AML-193 (cell line): ENCODE data around the gene EPHB2.

Experiments
- DNase-seq, 2 experiments: peaks; one replicate each; lab custom pipeline; 2025; lab: John Stamatoyannopoulos, UW

Gene EPHB2

DNA sequence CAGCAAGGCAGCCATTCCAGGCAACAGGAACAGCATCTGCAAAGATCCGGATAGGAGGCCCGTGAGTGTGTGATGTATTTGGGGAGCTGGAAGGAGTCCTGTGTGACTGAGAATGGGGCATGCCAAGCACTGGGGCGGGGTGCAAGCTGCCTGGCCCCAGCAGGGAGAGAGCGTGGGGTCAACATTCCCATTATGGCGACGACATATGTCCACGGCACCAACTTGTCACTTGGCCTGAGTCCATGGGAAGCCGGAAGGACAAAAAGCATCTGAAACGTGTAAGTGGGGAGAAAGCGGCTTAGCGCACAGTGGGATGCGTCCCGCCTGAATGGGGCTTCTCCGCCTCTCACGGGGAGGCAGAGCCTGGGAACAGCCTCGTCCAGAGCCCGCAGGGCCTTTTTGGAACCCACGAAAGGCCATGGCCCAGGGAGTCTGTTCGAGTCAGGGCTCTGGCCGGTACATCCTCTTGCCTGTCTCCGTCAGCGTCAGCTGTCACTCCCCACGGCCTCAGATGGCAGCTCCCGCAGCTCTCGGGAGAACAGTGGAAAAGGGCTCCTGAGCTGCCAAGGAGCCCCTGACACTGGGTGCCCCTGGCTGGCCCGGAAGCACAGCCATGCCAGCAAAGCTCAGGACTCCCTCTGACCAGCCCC, 12.4 kb downstream of the EPHB2 start:
- DNase-seq = no peak

DNA sequence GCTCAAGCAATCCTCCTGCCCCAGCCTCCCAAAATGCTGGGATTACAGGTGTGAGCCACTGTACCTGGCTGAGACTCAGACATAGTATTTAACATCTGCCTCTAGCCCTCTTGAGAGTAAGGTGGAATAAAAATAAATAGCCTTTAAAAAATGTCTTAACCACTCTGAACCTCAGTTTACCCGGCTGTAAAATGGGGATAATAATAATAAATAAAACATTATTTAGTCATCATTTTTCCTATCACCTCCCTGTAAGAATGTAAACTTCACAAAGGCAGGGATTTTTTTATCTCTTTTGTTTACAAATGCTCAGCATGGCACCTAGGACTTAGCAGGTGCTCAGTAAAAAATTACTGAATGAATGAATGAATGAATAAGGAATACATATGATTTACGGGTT, 17.2 kb downstream of the EPHB2 start:
- no peak for DNase-seq

DNA sequence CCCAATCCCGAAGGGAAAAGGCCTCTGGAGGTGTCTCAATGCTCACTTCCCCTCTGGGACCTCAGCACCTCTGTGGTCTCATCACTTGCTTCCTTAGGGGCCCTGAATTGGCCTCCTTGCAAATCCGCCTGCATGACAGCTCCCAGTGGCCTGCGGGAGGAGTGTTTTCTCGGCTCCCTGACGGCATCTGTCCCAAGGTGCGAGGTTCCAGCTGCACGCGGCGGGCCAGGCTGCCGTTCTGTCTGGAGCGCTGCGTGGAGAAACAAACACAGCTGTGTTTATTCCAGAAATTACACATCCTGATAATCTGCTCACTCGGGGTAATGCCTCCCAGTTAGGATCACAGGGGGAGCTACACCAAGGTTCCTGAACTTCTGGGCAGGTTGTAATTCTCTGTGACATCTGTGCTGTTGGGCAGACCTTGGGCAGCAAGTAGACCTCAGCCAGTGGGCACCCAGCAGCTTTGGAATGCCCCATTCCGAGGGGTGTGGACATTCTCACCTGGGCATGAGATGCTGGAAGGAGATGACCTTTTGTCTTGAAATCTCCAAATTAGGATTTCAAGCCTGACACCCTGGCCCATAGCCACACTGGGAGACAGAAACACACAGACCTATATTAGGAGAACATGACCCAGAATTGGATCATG, 18.2 kb downstream of the EPHB2 start:
- DNase-seq = no peak

DNA sequence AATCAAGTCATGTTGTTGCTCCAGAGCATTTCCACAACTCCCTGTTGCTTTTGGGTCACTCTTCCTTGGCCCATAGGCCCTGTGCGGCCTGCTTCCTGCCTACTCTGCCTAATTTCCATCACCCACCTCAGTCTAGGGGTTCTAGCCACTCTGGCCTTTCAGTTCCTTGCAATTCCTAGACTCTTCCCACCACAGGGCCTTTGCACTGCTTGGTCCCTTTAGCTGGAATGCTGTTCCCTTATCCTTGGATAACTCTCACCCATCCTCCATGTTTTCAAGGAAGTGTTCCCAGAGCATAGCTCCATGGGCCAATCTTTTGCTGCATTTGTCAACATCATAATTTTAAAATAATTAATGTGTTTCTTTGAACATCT, 18.7 kb downstream of the EPHB2 start:
- DNase-seq = no peak

DNA sequence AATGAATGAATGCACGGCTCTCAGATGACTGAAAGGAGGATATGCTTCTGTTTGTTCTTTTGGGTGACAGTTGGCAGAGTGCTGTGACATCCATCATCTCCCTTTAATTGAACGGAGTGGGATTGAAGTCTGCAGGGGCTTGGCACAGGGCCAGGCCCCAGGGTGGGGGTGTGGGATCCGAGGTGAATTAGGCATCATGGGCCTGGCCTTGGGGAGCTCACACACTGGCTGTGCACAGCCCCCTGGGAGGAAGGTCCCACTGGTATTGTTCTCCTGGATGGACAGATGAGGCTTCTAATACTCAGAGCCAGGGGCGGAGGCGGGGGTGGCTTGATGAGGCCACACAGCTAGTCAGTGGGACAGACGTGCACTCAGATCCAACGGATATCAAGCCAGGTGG, 19.3 kb downstream of the EPHB2 start:
- no peak for DNase-seq

DNA sequence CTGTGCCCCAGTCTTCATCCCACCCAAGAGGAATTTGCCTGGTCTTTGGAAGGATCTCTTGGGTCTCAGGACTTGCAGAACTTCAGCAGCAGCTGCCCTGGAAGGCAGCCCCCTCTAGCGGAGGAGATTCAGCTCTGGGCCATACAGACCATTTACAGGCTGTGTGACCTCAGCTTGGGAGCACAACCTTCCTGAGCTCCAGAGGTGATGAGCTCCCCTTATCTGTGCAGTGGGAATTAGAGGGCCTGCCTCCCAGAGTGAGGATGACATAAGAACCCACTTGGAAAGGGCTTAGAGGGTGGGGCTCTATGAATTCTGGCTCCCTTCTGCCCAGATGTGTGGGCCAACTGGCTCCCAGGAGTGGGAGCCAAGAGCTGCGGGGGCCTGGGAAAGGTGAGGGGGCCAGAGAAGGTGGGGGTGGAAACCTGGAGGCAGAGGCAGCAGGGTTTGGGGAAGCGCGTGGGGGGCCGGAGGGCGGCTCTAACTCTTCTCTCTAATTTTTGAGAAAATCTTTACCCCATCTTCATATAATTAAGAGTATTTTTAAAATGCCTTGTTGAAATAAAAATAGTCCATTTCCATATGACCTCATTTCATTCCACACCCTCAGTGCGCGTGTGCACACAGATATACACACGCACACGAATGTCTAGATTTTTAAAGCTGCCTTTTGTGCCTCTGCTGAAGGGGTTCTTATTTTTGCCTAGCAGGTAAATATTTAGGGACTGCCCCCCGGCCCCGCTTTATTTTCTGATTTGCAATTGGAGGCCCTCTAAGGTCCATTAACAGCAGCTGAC, 21.5 kb downstream of the EPHB2 start:
- no peak for DNase-seq

DNA sequence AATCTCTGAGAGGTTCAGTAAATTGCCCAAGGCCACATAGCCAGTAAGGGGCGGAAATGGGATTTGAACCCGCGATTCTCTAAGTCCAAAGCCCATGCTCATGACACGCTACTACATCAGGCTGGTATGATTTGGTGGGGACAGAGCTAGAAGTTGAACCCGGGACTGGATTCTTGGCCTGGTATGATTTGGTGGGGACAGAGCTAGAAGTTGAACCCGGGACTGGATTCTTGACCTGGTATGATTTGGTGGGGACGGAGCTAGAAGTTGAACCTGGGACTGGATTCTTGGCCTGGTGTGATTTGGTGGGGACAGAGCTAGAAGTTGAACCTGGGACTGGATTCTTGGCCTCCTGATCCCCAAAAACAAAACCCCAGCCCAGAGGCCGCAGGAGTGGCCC, 23.0 kb downstream of the EPHB2 start:
- no peak for DNase-seq

DNA sequence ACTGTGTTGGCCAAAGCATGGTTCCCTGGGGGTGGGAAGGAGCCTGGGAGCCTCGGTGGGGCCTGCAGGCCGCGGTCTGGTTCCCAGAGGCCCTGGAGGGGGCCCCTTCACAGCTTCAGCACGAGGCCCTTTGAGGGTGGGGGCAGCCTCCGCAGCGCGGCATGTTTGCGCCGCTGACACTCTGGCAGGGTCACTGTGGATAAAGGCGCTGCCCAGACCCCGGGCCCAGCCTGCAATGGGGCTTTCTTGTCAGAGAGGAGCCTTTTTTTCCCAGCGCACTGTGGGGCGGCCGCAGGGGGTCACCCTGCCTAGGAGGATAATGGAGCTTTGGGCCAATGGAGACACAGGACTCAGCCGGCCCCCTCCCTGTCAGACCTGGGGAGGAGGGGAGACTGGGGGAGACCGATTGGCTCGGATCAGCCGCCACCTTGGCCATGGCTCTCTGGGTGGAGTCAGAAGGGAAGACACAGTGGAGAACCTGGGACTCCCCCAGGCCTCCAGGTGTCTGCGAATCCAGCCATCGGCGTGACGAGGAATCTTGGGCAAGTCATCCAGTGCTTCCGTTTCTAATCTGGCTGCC, 26.0 kb downstream of the EPHB2 start:
- DNase-seq = no peak

DNA sequence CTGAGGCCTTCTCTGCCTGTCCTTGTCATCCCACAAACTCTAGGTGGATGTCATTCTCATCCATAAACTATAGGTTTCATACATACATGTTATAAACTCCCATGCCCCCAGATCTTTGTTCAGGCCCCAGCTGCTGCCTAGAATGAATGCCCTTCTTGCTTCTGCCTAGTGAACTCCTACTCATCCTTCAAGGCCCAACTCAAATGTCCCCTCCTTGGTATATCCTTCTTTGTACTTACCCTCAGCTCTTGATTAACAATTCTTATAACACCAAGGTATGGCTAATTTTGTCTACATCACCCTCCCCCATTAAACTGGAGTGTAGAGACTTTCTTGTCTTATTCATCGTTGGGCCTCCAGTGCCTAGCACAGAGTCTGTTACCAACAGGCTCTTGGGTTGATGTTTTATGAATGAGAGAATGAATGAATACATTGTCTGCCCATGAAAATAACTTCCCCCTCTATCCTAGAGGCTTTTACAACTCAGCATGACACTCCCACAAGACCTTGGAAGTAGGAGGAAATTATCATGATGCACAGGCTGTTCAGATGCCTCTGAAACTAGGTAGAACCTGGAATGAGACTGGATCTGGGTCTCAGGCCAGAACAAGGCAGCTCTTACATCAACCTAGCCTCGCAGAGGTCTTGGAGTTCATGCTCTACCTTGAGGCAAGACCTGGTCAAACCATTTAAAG, 26.9 kb downstream of the EPHB2 start:
- no peak for DNase-seq

DNA sequence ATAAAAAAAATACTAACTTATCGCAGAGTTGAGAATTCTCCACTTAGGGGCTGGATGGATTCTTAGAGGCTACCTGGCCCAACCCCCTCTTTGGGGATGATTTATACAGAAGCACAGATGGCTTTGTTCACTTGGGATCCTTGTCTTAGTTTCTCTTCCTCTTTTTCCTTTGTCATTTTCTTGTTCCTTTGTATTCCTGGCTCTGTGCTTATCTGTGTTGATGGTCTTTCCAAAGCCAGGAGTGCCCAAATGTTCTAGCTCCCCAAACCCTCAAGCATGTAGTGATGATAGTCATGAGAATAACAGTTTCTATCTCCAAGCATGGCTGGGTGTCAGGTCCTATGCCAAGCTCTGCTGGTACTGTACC, 27.4 kb downstream of the EPHB2 start:
- DNase-seq = no peak

DNA sequence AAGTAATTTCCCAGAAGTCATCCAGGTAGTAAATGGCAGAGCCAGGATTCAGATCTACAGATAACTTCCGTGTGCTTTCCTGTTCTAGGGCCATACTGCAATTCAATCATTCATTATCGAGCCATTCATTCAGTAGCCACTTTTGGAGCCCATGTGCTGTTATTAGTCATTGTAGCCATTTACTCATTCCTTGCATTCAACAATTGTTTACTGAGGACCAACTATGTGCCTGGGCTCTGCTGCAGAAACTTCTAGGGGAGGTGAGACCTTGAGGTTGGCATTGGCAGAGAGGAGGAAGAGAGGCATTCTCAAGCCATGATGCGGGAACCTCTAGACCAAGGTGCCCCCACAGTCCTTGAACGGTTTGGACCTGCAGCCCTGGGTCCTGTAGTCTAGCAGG, 27.9 kb downstream of the EPHB2 start:
- no peak for DNase-seq

DNA sequence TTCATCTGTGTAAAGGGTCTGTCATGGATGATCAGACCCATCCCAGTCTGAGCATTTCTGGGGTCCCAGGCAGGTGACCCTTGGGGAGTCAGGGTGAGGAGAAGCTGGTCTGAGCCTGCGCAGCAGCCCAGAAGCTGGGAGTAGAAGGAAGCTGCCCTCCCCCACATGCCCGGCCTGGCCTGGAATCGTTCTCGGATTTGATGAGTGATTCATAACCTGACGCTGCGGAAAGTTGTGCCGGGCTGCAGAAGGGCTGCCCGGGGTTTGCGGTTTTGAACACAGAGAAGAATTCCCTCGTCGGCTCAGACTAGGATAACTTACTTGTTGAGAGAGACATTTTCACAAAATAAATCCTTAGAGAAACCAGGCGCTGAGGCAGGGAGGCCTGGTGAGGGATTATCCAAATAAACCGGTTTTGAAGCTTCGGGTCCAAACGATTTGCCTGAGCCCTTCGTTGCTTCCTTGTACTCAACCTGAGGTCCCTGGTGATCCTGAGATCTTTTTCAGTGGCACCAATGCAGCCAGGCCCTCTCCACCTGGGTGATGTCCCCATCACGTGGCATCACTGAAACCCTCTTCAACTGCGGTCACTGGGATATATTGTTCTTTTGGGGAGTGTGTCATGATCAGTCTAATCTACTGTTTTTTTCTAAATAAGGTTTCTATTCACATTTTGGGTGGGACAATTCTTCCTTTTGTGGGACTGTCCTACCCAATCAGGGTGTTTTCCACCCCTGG, 29.2 kb downstream of the EPHB2 start:
- no peak for DNase-seq

DNA sequence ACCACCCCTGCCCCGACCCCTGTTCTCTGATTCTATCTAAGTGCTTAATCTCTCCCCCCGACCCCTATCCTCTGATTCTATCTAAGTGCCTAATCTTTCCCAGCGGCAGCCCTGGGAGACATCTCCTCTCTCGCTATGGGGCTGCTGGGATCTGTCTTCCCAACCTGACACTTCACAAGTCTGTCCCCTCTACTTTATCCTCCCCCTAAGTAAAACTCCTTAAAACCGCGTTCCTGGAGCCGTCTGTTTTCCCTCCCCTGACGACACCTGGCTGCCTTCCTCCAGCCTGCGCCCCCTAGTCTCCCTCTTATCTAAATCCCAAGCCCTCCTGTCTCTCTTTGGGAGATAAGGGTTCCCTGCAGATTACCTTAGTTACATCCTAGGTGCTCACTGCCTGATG, 30.5 kb downstream of the EPHB2 start:
- DNase-seq = no peak

DNA sequence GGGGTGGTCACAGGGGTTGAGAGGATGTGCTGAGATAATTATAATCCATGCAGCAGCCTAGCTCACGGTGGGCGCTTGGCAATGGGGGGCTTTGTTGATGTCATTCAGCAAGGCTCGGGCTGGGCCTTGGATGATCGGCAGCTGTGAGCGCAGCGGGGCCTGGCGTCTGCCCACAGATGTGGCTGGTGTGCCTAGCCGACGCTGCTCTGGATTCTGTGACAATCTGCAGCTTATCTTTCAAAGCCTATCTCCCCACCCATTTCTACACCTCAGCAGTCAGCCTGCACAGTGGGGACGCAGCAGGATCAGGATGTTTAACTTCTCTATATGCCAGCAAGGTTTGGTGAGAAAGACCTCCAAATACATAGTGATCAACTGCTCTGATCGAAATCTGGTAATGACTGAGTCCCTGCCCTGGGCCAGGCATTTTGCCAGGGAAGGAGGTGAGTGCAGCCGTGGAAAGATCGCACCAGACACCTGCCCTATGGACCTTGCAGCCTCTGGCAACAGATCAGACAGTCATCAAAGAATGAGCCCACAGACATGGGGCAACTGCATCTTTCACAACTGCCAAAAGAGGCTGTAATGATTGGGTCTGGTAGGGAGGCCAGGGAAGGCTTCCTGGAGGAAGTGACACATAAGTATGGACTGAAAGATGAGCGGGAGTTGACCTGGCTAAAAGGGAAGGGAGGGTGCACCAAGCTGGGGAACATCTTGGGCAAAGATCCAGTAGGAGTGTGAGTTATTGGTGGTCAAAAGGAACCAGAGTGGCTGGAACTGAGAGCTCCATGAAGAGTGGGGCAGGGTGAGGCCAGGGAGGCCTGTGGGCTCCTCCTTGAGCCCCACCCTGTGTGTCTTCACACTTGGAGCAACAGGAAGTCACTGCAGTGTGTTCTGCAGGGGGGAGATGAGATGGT, 35.3 kb downstream of the EPHB2 start:
- DNase-seq = peak; percentile 59 to 65

DNA sequence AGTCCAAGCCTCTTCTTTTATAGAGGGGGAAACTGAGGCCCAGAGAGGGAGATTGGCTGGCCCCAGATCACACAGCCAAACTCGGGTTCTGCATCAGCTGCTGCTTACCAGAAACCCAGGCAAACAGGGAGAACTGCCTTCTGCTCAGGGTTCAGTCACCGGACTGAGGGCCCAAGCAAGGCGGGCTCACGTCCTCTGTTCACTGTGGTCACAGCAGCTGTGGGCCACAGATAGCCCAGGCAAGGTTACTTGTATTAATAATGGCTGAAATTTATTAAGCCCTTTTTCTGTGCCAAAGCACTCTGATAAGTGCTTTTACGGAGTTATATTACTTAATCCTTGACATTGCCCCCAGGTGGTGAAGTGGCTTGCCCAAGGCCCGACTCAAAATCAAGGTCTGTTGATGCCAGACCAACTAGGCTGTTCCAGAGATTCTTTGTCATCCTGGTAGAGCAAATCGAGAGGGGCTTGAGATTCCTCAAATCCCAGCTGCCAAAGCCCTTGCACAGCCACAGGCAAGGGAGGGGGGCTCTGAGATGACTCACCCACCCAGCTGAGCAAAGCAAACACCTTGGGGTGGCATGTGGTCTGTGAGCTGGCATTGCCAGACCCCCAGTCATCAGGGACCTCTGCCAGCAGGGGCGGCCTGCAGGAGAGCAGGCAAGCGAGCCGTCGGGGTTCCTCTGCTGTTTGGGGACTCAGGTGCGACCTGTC, 36.5 kb downstream of the EPHB2 start:
- DNase-seq = no peak

DNA sequence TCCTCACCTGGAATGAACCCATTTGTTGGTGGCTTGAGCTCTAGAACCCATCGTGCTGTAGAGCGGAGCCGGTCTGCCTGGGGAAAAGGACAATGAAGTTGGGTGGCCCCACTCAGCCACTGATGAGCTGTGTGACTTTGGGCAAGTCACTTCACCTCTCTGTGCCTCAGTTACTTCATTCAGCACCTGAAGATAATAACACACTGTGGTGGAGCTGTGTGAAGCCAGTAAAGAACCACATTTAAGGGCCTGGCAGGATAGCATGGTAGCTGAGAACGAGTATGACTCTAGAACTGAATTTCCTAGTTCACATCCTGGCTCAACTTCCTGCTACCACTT, 37.1 kb downstream of the EPHB2 start:
- DNase-seq = no peak

DNA sequence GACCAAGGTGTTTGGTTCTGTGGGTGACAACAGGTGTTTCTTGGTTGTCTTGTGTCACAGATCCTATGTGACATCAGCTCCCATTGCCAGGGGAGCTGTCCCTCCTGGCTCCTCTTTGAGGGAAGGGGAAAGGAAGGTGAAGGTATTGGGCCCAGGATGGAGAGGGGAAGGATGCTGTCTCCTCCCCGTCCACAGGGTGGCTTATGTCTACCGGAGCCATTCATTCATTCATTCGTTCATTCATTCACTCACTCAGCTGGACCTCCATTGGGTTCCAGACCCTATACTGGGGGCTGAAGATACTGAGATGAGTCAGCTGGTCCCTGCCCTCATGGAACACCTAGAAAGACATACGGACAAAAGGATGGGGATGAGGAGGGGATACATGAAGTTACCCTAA, 38.9 kb downstream of the EPHB2 start:
- DNase-seq = no peak

DNA sequence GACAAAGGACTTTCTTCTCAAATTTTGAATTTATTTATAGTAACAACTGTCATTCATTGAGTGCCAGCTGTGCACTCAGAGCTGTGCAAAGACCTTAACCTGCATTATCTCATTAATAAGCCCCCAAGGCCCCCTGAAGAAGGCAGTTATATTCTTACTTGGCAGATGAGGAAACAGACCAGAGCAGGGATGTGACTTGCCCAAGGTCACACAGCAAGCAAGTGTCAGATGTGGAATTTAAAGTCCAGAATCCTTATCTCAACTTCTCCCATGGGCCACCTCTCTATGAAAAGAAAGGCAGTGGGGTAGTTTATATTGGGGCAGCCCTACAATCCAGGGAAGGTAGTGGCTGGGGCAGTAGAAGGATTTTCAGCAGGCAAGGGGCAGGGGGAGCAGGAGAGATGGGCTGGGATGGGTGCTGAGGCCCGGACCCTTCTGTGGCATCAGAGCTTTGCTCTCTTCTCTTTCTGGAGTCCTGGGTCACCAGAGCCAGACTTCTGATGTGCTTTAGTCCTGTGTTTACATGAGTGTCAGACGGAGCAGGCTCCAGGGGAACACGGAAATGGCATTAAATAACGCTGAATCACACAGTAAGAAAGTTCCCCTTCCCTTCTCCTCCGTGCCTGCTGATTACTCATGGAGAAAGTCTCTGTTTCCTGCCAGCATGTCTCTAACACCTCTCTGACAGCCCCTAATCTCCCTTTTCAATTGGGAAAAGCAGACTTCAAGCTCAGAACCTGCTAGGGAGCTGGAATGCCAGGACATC, 39.5 kb downstream of the EPHB2 start:
- peak; percentile 44 to 64 for DNase-seq

DNA sequence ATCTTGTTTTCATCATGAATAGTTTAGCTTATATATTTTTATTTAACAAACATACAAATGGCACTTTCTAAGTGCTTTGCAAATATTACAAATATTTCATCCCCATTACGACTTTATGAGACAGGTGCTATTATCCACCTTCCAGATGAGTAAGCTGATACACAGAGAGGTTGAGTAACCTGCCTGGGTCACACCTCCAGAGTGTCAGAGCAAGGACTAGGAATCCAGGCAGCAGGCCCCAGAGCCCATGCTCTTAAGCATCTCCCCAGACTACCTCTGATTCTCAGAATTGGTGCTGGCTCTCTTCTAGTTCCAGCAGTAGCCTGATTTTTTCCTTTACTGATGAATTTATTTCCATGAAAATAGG, 40.0 kb downstream of the EPHB2 start:
- no peak for DNase-seq
